HL-60/S4 (cell line): ENCODE results near the gene ARHGAP15.

ENCODE experiments used
- in situ Hi-C: fragments of 300-500 bp; cut with MboI; formaldehyde crosslinking; loops from 2 replicates; pipeline ENCODE4 v1.14.3; 2022; ENCODE audit warnings: low sequenced_read_pairs

The ARHGAP15 gene

GRCh38 chr2:143475041-143475776, 346.0 kb downstream of the ARHGAP15 start:
- in situ Hi-C loops = no loop called here

GRCh38 chr2:143476336-143477087, 347.3 kb downstream of the ARHGAP15 start:
- in situ Hi-C loops = no loop called here

- in situ Hi-C loops = no loop called here
These were observed 348.7 kb downstream of the ARHGAP15 start for GRCh38 chr2:143477714-143478443.

GRCh38 chr2:143480086-143480485, 350.9 kb downstream of the ARHGAP15 start:
- in situ Hi-C loops = no loop called here

- in situ Hi-C loops = no loop called here
These were observed 351.5 kb downstream of the ARHGAP15 start for GRCh38 chr2:143480601-143481236.

GRCh38 chr2:143481237-143481623, 352.0 kb downstream of the ARHGAP15 start:
- in situ Hi-C loops = no loop called here

- in situ Hi-C loops = no loop called here
These were observed 352.5 kb downstream of the ARHGAP15 start for GRCh38 chr2:143481733-143482132.

- in situ Hi-C loops = no loop called here
These were observed 353.1 kb downstream of the ARHGAP15 start for GRCh38 chr2:143482316-143482715.

- in situ Hi-C loops = no loop called here
These were observed 353.6 kb downstream of the ARHGAP15 start for GRCh38 chr2:143482771-143483170.

- in situ Hi-C loops = no loop called here
These were observed 357.8 kb downstream of the ARHGAP15 start for GRCh38 chr2:143486976-143487375.

GRCh38 chr2:143489145-143489544, 359.9 kb downstream of the ARHGAP15 start:
- in situ Hi-C loops = no loop called here

GRCh38 chr2:143491131-143491530, 361.9 kb downstream of the ARHGAP15 start:
- in situ Hi-C loops = no loop called here

GRCh38 chr2:143493339-143493738, 364.1 kb downstream of the ARHGAP15 start:
- in situ Hi-C loops = no loop called here

GRCh38 chr2:143497726-143498125, 368.5 kb downstream of the ARHGAP15 start:
- in situ Hi-C loops = no loop called here

GRCh38 chr2:143498496-143498895, 369.3 kb downstream of the ARHGAP15 start:
- in situ Hi-C loops = no loop called here

GRCh38 chr2:143499061-143499460, 369.8 kb downstream of the ARHGAP15 start:
- in situ Hi-C loops = no loop called here

GRCh38 chr2:143501106-143501676, 372.0 kb downstream of the ARHGAP15 start:
- in situ Hi-C loops = no loop called here

GRCh38 chr2:143503280-143503679, 374.1 kb downstream of the ARHGAP15 start:
- in situ Hi-C loops = no loop called here

GRCh38 chr2:143504397-143504796, 375.2 kb downstream of the ARHGAP15 start:
- in situ Hi-C loops = no loop called here

- in situ Hi-C loops = no loop called here
These were observed 376.3 kb downstream of the ARHGAP15 start for GRCh38 chr2:143505542-143505941.

GRCh38 chr2:143513081-143513480, 383.9 kb downstream of the ARHGAP15 start:
- in situ Hi-C loops = no loop called here
